AG04450 (cell line): ENCODE results near the gene LARP1. TPM values are rescaled to one million over a fixed set of nuclear protein-coding genes. Genes with fewer than 3 reads are reported as not detected.
"Not testable (repeated sequence)": the region's sequence is repeated elsewhere in the genome, so short reads cannot be mapped to it uniquely, and the experiment has no call there.

Experiments
- CTCF ChIA-PET: fragments of 300-600, 350-600 bp; formaldehyde crosslinking; extraction: SDS; loops from one replicate; lab custom pipeline; 2022; ENCODE audit warnings: antibody characterized with exemption, inconsistent platforms; lab: Charles Lee
- POLR2A ChIA-PET: fragments of 350-600 bp; formaldehyde crosslinking; extraction: SDS; loops from one replicate; lab custom pipeline; 2021; ENCODE audit warnings: antibody characterized with exemption, inconsistent platforms; lab: Yijun Ruan, JAX
- DNase-seq: peaks from one replicate; pipeline ENCODE4 v3.0.0-alpha.2; 2011; ENCODE audit warnings: low read depth, low spot score
- H3K27ac ChIP-seq: one replicate; pipeline ENCODE4 v1.5.1; 2012; ENCODE audit warnings: low read depth, low read length, control low read depth
- H3K27me3 ChIP-seq: one replicate; pipeline ENCODE4 v1.6.0; 2012; ENCODE audit warnings: low read length; ENCODE audit not compliant: control insufficient read depth, insufficient read depth
- H3K4me3 ChIP-seq: 2 replicates; pipeline ENCODE4 v1.5.1; 2011; ENCODE audit warnings: mild to moderate bottlenecking, low read depth, low read length, control low read depth
- H3K9me3 ChIP-seq: 2 replicates; pipeline ENCODE4 v1.5.1; 2012; ENCODE audit warnings: low read length; ENCODE audit not compliant: control insufficient read depth, insufficient read depth
- polyA plus RNA-seq: library from polyadenylated mRNA; depleted of rRNA; stranded (reverse); fragments of >200 nt; gene quantifications from 2 replicates; pipeline ENCODE4 v1.2.3, GENCODE V29; 2011
- TF ChIP-seq, protein P1 (sequence below): IDR thresholded peaks from 2 replicates; pipeline ENCODE4 v1.5.1; 2011; ENCODE audit warnings: low read depth, low read length, control low read depth, inconsistent platforms

Gene LARP1
- polyA plus RNA-seq, 1 experiment = 54.9 TPM

GRCh38 chr5:154756868-154757813, 2.0 kb downstream of the LARP1 start:
- Histone ChIP-seq H3K9me3 (no peaks in the 10 kb centered on the region), H3K4me3 (peak overlapping the region; percentile 88), H3K27me3 (no peaks in the 10 kb centered on the region), H3K27ac (peak overlapping the region; percentile 39)
- POLR2A ChIA-PET = no interaction called here
- DNase-seq = no peak
- CTCF ChIA-PET = no interaction called here
- TF ChIP-seq, protein P1, sequence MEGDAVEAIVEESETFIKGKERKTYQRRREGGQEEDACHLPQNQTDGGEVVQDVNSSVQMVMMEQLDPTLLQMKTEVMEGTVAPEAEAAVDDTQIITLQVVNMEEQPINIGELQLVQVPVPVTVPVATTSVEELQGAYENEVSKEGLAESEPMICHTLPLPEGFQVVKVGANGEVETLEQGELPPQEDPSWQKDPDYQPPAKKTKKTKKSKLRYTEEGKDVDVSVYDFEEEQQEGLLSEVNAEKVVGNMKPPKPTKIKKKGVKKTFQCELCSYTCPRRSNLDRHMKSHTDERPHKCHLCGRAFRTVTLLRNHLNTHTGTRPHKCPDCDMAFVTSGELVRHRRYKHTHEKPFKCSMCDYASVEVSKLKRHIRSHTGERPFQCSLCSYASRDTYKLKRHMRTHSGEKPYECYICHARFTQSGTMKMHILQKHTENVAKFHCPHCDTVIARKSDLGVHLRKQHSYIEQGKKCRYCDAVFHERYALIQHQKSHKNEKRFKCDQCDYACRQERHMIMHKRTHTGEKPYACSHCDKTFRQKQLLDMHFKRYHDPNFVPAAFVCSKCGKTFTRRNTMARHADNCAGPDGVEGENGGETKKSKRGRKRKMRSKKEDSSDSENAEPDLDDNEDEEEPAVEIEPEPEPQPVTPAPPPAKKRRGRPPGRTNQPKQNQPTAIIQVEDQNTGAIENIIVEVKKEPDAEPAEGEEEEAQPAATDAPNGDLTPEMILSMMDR = no peak

GRCh38 chr5:154757814-154758406, 2.7 kb downstream of the LARP1 start:
- TF ChIP-seq, protein P1 = no peak
- Histone ChIP-seq H3K4me3 (peak overlapping the region; percentile 88), H3K9me3 (no peaks in the 10 kb centered on the region), H3K27ac (no peak overlapping the region), H3K27me3 (no peaks in the 10 kb centered on the region)
- ChIA-PET CTCF (no interaction called here), POLR2A (no interaction called here)
- DNase-seq = no peak

GRCh38 chr5:154758493-154758892, 3.3 kb downstream of the LARP1 start:
- Histone ChIP-seq H3K9me3 (no peaks in the 10 kb centered on the region), H3K4me3 (peak overlapping the region; percentile 46), H3K27me3 (no peaks in the 10 kb centered on the region), H3K27ac (no peak overlapping the region)
- no peak for DNase-seq
- CTCF ChIA-PET = no interaction called here
- POLR2A ChIA-PET = no interaction called here
- TF ChIP-seq, protein P1 = no peak

DNA sequence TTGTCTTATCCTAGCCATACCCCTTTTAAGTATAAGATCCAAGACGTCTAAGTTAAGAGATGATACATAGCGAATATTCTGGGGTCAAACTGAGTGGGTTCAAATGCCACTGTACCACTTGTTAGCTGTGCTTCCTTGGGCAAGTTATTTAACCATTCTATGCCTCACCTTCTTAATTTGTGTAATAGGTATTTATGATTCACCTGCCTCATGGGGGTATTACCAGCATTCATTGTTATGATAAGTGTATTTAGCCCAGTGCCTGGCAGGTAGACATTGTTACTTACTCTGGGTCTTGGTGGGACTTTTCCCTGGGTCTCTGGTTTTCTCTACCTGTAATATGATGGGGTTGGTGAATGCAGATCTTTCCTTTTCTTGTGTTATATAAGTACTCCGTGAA, 3.8 kb downstream of the LARP1 start:
- ChIA-PET POLR2A (no interaction called here), CTCF (no interaction called here)
- H3K27ac ChIP-seq = no peak overlapping the region

GRCh38 chr5:154759868-154760267, 4.7 kb downstream of the LARP1 start:
- H3K4me3 ChIP-seq, H3K9me3 ChIP-seq, CTCF ChIA-PET, H3K27me3 ChIP-seq, POLR2A ChIA-PET, H3K27ac ChIP-seq, DNase-seq: not testable (repeated sequence)

More for the DNA sequence above, 3.8 kb downstream of the LARP1 start:
- TF ChIP-seq, protein P1 = no peak
- no peak overlapping the region for H3K4me3 ChIP-seq
- DNase-seq = no peak
- no peaks in the 10 kb centered on the region for H3K9me3 ChIP-seq
- H3K27me3 ChIP-seq = no peaks in the 10 kb centered on the region
